ENCODE data around the gene GLCCI1.
A peak's percentile ranks its signal among the peaks of the same experiment; 100 is the strongest.

GLCCI1 gene

DNA sequence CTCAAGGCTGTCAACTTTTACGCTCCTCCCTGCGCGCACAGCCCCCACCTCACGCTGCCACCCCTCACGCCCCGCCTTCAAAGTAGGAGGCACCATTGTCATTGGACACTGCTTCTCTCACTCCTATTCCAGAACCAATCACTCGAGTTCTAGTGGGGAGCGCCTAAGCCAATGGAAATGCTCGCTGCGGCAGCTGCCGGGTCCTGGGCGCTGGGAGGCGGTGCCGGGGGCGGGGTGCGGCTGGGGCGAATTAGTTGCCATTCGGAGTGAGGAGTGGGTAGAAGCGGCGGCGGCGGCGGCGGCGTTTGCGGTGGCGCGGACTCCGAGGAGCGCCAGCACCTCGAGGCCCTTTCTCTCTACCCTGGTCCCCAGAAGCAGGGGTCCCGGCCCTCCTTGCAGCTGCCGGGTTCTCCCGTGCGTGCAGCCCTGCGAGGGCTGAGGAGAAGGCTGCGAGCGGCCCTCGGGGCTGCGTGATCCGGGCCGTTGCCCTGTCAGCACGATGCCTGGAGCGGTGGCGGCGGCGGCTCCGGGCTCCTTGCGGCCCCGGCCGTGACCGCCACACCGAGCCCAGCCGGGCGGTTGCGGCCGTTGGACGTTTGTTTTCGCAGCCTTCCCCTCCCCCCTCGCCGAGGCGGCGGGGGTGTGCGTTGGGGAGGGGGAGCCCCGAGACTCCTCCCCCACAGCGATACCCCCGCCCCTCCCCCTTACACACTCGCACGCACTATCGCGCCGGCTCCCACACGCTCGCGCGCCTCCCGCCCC lies at the start of gene GLCCI1:
Gene GLCCI1, plus strand, starts transcription at position 253 of the 762 bp plus-strand sequence. CDS start 555 bp downstream, outside the sequence.
- Mint-ChIP-seq H3K4me1 (ENCODE audit: low read depth) (peaks cover 29% of the 10 kb centered on the region), H3K4me3 (peak within 1 kb of the TSS; percentile 89), H3K27me3 (no peaks in the 10 kb centered on the region), H3K27ac (peak within 1 kb of the TSS; percentile 89), H3K9me3 (no peaks in the 10 kb centered on the region), H3K36me3 (ENCODE audit: low read depth) (no peaks in the 10 kb centered on the region)

DNA sequence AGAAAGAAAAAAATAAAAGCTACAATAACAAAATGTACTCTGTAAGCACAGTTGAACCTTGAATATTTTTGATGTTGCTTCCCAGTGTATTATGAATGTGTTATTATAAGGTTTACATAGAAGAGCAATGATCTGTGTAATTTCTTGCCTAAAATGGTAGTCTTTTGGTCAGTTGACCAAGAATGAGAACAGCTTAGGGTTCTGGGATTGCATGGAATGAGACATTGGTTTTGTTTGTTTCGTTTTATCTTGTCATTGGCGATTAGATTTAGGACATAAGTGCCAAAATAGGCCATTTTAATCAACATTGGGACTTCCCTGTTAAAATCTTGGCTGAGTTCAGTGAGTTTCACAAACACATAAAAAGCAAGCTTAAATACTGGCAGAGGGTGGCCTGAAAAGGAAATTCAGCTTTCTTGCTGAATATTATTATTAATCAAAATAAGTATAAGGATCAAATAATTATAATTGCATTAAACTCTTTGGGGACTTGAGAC lies 49.1 kb upstream of the GLCCI1 start:
- Mint-ChIP-seq H3K36me3 (ENCODE audit: low read depth) (no peaks in the 10 kb centered on the region), H3K27ac (no peak overlapping the region), H3K27me3 (no peaks in the 10 kb centered on the region), H3K4me3 (no peak overlapping the region), H3K4me1 (ENCODE audit: low read depth) (peaks cover 24% of the 10 kb centered on the region), H3K9me3 (no peaks in the 10 kb centered on the region)

DNA sequence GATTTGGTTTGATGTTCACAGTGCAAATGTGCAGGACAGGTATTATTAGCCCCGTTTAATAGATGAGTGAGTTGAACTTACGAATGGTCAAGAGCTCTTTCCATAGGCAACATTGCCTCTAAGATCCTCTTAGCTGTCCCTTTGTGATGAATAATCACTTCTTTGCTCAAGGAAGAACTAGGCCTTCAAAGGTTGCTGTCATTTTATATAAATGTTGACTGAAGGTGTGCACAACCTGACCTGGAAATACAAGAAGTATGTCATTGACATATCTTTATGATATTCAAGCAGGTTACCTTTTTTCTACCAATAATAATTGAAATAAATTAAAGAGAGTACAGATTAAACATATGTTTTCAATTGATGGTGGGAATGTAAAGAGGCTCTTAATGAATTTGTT lies 48.5 kb upstream of the GLCCI1 start:
- peaks cover 24% of the 10 kb centered on the region for H3K4me1 Mint-ChIP-seq (ENCODE audit: low read depth)
- no peaks in the 10 kb centered on the region for H3K27me3 Mint-ChIP-seq
- no peaks in the 10 kb centered on the region for H3K36me3 Mint-ChIP-seq (ENCODE audit: low read depth)
- H3K4me3 Mint-ChIP-seq = no peak overlapping the region
- H3K27ac Mint-ChIP-seq = no peak overlapping the region
- H3K9me3 Mint-ChIP-seq = no peaks in the 10 kb centered on the region

DNA sequence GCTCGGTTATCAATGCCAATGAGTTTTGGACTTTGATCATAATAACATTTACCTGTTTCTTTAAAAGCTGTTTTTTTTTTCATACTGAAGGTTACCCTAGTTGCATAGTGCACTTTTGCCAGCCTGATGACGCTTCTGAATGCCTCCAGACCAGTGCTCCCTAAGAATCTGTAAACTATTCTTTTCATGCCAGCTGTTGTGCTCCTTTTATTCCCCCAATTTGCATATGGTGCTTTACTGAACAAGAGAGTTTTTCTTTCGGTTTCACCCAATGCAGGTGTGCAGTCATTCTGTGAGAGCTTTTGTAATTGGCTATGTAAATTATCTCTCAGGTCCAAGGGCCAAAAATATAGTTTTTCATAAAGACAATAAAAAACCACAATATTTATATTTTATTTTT lies 48.1 kb upstream of the GLCCI1 start:
- no peak overlapping the region for H3K4me3 Mint-ChIP-seq
- H3K4me1 Mint-ChIP-seq (ENCODE audit: low read depth) = peaks cover 24% of the 10 kb centered on the region
- H3K27ac Mint-ChIP-seq = no peak overlapping the region

DNA sequence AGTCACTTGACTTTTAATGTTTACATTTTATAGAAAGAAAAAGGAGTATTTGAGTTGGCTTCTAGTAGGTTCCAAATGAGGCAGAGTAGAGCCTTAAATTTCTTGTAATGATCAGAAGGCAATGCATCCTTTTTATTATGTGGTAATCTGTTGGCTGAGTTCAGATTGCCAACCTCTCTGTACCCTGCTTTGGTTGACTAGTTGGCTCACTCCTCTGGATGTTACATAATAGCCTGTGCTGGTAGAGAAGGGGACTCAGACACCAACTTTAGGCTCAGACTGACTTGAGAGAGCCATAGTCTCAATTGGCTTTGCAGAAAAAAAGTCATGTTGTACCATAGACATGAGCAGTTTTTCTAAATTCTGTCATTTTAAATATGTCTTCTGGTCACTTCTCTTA lies 46.8 kb upstream of the GLCCI1 start:
- H3K36me3 Mint-ChIP-seq (ENCODE audit: low read depth) = no peaks in the 10 kb centered on the region
- H3K4me3 Mint-ChIP-seq = no peak overlapping the region
- no peak overlapping the region for H3K27ac Mint-ChIP-seq
- no peaks in the 10 kb centered on the region for H3K27me3 Mint-ChIP-seq
- H3K4me1 Mint-ChIP-seq (ENCODE audit: low read depth) = peaks cover 24% of the 10 kb centered on the region
- H3K9me3 Mint-ChIP-seq = no peaks in the 10 kb centered on the region

More for the DNA sequence above, 48.1 kb upstream of the GLCCI1 start:
- Mint-ChIP-seq H3K27me3 (no peaks in the 10 kb centered on the region), H3K9me3 (no peaks in the 10 kb centered on the region), H3K36me3 (ENCODE audit: low read depth) (no peaks in the 10 kb centered on the region)

DNA sequence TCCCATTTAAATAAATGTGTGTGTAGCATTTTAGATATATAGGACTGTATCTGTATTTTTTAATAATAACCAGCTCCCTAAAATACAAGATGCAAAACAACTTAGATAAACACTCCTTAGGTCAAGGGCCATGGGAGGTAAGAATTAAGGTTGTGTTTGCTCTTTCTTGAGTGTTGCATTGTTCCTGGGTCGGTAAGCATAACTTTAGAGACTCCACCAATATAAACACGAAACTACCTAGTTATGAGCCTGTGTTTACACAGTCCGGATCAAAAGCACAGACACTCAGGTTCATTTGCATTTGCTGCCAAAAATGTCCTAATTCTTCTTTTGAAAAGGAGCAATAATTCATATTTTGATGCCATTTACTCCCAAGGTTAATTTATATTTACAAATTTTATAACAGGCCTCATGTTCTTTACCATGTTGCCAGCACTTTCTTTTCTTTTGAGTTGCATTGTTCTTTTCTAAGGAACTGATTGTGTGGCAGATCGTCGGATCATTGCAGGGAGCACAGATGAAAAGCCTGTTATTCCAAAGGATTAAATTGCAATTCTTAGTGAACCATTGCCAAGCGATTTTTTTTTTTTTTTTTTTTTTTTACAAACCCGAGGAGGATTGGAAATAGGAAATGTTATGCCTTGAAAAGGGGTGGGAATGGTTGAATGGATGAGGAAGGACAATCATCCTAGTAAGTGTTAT lies 45.8 kb upstream of the GLCCI1 start:
- no peak overlapping the region for H3K4me3 Mint-ChIP-seq
- no peaks in the 10 kb centered on the region for H3K36me3 Mint-ChIP-seq (ENCODE audit: low read depth)
- no peaks in the 10 kb centered on the region for H3K27me3 Mint-ChIP-seq
- peaks cover 24% of the 10 kb centered on the region for H3K4me1 Mint-ChIP-seq (ENCODE audit: low read depth)
- no peaks in the 10 kb centered on the region for H3K9me3 Mint-ChIP-seq
- H3K27ac Mint-ChIP-seq = no peak overlapping the region

DNA sequence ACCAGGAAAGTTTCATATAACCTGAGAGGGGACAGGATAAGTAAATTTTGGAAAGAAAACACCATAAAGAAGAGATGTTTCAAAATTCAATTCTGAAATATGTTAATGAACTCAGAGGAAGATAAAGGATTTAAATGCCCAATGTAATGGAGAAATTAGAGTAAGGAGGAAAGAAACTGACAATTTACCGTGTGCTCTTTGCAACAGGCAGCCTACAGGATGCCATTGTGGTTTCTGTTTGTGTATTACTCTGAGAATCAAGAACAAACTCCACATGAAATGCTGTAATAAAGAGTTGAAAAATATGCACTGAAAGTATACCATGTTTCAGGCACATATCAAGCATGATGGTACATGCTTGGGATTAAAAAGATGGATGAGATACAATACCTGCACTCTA lies 44.8 kb upstream of the GLCCI1 start:
- Mint-ChIP-seq H3K4me3 (no peak overlapping the region), H3K36me3 (ENCODE audit: low read depth) (no peaks in the 10 kb centered on the region), H3K27ac (no peak overlapping the region), H3K9me3 (no peaks in the 10 kb centered on the region), H3K27me3 (no peaks in the 10 kb centered on the region), H3K4me1 (ENCODE audit: low read depth) (peaks cover 24% of the 10 kb centered on the region)

DNA sequence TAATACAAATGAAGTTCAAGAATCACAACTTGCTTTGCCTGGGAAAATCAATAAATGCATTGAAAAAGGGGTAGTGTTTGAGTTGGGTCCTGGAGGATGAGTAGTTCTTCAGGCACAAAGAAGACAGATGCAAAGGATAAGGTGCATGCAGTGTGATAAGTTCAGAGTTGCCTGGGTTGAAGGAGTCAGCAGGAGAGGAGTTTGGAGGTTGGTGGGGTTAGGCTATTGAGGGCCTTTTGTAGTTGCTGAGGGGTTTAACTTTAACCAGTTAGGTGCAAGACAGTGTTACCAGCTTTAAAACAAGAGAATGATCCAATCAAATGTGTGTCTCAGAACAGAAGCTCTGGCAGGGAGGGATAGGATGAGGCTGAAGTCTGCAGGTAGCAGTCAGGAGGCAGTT lies 44.3 kb upstream of the GLCCI1 start:
- Mint-ChIP-seq H3K27ac (no peak overlapping the region), H3K27me3 (no peaks in the 10 kb centered on the region), H3K36me3 (ENCODE audit: low read depth) (no peaks in the 10 kb centered on the region), H3K9me3 (no peaks in the 10 kb centered on the region), H3K4me3 (no peak overlapping the region), H3K4me1 (ENCODE audit: low read depth) (peaks cover 24% of the 10 kb centered on the region)

DNA sequence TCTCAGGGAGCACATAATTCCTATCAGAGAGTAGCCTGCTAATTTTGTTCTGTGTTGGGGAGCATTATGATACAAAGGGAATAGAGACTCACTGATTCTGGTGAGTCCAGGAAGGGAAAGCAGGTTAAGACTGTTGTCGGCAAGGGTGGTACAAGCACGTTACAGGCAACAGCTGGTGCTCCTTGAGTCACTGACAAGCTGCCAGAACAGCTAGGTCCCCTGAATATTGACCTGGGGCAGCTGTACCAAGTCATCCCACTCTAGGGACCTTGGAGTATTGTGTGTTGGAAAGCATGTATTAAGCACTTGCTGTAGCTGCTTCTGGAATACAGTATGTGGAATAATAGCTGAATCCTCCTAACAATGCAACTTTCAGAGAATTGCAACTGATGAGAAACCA lies 37.0 kb upstream of the GLCCI1 start:
- no peak overlapping the region for H3K4me3 Mint-ChIP-seq
- H3K27me3 Mint-ChIP-seq = no peaks in the 10 kb centered on the region
- no peaks in the 10 kb centered on the region for H3K36me3 Mint-ChIP-seq (ENCODE audit: low read depth)
- H3K4me1 Mint-ChIP-seq (ENCODE audit: low read depth) = no peaks in the 10 kb centered on the region
- no peaks in the 10 kb centered on the region for H3K9me3 Mint-ChIP-seq
- H3K27ac Mint-ChIP-seq = no peak overlapping the region

DNA sequence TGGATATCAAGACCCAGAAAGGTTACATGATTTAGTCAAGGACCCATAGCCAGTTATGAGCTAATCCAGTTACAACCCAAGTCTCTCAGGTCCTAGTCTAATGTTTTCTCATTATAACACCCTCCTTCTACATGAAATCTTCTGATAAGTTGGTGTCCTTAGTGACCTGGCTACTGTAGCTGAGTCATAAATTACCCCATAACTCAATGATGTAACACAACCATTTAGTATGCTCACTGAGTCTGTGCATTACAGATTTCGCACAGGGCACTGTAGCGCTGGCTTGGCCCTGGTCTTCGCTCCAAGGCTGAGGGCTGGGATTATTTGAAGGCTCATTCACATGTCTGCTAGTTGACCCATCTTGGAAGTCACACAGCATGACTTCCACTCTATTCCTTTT lies 36.0 kb upstream of the GLCCI1 start:
- Mint-ChIP-seq H3K27ac (no peak overlapping the region), H3K9me3 (no peaks in the 10 kb centered on the region), H3K4me3 (no peak overlapping the region), H3K36me3 (ENCODE audit: low read depth) (no peaks in the 10 kb centered on the region), H3K4me1 (ENCODE audit: low read depth) (no peaks in the 10 kb centered on the region), H3K27me3 (no peaks in the 10 kb centered on the region)

DNA sequence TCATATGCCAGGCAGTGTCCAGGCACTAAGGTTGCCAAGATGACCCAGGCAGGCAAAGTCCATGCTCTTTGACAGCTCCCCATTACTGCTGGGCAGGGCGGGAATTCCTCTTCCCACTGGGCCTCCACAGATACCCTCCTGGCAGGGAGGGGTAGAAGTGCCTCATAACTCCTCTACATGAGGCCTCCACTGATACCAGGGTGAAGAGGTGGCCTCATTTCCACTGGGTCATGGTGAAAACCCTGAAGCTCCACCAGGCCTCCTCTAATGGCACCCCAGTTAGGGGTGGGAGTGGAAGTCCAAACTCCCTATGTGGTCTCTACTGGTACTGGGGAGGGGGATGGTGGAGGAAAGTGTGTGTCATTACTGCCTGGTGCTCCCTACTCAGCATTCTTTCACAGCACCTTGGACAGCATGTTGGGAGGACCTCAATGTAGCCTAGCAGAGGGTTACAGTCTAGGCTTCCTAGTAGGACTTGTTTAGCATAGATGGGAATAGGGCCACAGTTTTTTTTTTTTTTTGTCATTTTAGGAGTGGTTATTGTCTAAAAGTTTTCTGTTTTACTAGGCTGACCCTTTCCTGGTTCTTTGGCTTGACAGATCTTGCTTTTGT lies 34.6 kb upstream of the GLCCI1 start:
- H3K4me3 Mint-ChIP-seq = no peak overlapping the region
- H3K4me1 Mint-ChIP-seq (ENCODE audit: low read depth) = no peaks in the 10 kb centered on the region
- no peaks in the 10 kb centered on the region for H3K36me3 Mint-ChIP-seq (ENCODE audit: low read depth)

DNA sequence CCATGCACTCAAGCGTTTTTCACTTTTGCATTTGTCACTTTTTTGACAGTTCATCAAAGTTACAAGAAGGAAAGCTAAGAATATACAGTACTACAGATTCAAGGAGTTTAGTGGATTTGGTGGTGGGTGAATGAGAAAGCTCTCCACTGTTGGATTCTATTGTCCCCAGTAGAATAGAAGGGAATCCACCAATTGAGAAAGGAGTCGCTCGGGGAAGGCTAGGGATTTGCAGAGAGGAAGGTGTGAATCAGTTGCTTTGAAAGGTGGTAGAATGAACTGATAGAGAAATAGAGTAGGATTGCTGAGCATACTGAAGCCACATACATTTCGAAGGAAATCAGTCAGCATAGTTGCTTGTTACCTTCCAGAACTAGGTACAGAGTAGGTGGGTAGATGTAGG lies 33.7 kb upstream of the GLCCI1 start:
- Mint-ChIP-seq H3K27me3 (no peaks in the 10 kb centered on the region), H3K36me3 (ENCODE audit: low read depth) (no peaks in the 10 kb centered on the region), H3K27ac (no peak overlapping the region)

More for the DNA sequence above, 34.6 kb upstream of the GLCCI1 start:
- H3K27me3 Mint-ChIP-seq = no peaks in the 10 kb centered on the region
- no peaks in the 10 kb centered on the region for H3K9me3 Mint-ChIP-seq
- no peak overlapping the region for H3K27ac Mint-ChIP-seq

DNA sequence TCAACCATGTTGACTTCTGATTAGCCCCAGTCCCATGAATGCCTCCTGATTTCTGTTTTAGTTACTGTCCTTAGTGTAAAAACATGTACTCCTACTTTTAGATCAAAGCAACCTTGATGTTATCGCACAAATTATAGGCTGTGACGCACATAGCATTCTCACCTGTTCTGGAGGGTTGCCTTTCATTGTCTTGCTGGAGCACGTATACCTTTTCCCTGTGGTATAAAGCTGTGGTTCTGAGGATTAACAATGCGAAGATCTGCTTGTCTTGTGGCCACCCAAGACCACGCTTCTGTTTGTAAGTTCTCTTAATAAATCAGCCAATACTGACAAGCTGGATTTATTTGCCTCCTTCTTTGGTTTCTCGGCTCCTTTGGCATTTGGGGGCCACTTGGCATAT lies 30.1 kb upstream of the GLCCI1 start:
- no peak overlapping the region for H3K27ac Mint-ChIP-seq
- no peaks in the 10 kb centered on the region for H3K36me3 Mint-ChIP-seq (ENCODE audit: low read depth)

More for the DNA sequence above, 33.7 kb upstream of the GLCCI1 start:
- no peak overlapping the region for H3K4me3 Mint-ChIP-seq
- no peaks in the 10 kb centered on the region for H3K9me3 Mint-ChIP-seq
- H3K4me1 Mint-ChIP-seq (ENCODE audit: low read depth) = no peaks in the 10 kb centered on the region

DNA sequence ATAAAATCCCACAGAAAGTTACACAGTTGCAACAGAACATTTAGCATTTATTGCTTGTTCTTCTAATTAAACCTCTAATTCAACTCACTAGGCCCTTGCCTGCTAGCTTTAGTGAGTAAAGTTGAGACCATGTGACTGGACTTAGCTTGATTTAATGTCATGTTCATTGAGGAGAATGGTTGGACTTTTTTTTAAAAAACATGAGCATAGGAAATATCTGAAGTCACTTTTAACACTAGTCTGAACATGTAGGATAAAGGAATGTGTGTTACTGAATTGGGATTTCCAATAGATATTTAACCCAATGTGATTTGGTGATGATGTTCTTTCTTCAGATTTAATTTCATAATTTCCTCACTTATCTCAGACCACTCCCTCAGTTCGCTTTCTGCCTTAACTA lies 24.6 kb upstream of the GLCCI1 start:
- Mint-ChIP-seq H3K4me1 (ENCODE audit: low read depth) (peaks cover 23% of the 10 kb centered on the region), H3K27ac (peak overlapping the region; percentile 81), H3K27me3 (no peaks in the 10 kb centered on the region), H3K9me3 (no peaks in the 10 kb centered on the region), H3K36me3 (ENCODE audit: low read depth) (no peaks in the 10 kb centered on the region), H3K4me3 (peak overlapping the region; percentile 50)

More for the DNA sequence above, 30.1 kb upstream of the GLCCI1 start:
- no peak overlapping the region for H3K4me3 Mint-ChIP-seq
- no peaks in the 10 kb centered on the region for H3K27me3 Mint-ChIP-seq
- H3K9me3 Mint-ChIP-seq = no peaks in the 10 kb centered on the region
- peaks cover 3% of the 10 kb centered on the region for H3K4me1 Mint-ChIP-seq (ENCODE audit: low read depth)

DNA sequence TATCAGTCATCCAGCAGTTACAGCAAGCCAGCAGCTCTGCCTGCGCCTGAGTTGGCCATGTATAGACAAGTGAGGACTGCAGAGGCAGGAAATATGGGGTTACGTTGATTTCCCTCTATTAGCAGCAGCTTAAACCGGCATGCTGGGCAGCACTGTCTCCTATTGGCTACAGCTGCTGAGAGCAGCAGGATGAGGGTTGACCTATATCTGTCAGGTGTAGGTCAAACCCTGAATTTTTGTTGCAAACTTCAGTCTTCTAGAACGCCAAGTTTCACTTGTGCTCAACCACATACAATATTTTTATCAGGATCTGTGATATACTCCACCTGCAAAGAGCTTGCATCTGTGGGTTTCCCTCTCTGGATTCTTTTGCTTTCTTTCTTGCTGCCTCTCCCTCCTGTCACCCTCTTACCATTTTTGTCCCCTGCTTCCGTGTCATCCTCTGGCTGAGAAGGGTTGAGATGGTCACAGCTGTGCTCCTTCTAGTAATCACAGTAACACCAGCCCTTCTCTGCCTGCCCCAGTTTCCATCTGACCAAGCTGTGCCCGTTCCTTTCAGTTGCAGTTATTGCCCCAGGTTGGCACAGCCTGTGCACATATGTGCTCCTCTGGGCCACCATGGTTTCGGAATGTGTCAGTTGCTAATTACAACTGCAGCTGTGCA lies 23.8 kb upstream of the GLCCI1 start:
- Mint-ChIP-seq H3K36me3 (ENCODE audit: low read depth) (no peaks in the 10 kb centered on the region), H3K4me1 (ENCODE audit: low read depth) (peaks cover 23% of the 10 kb centered on the region), H3K9me3 (no peaks in the 10 kb centered on the region), H3K27ac (peak overlapping the region; percentile 81), H3K4me3 (peak overlapping the region; percentile 50), H3K27me3 (no peaks in the 10 kb centered on the region)
